ENCODE results near the gene CST1. TPM values are rescaled to one million over a fixed set of nuclear protein-coding genes. Genes with fewer than 3 reads are reported as not detected.
"Not testable (repeated sequence)": the region's sequence is repeated elsewhere in the genome, so short reads cannot be mapped to it uniquely, and the experiment has no call there.

Gene CST1
- total RNA-seq, 4 donors from 2014 or later = not detected

GRCh38 chr20:23766531-23766930, 15.8 kb upstream of the CST1 start:
- DNase-seq (no peak), ATAC-seq (no peak)
- H3K4me1 ChIP-seq = no peaks in the 10 kb centered on the region
- H3K27ac ChIP-seq = no peak overlapping the region
- H3K4me3 ChIP-seq = no peak overlapping the region
- no peaks in the 10 kb centered on the region for H3K27me3 ChIP-seq
- no peaks in the 10 kb centered on the region for H3K9me3 ChIP-seq
- TF ChIP-seq CTCF (IDR thresholded peaks at IDR 0.05 in 4 of 5, conservative IDR thresholded peaks at IDR 0.05 in 1 of 5) = no peak
- no peak for TF ChIP-seq POLR2A (IDR thresholded peaks at IDR 0.05)
- H3K36me3 ChIP-seq = no peaks in the 10 kb centered on the region
- intact Hi-C loops (cut with DNase I; ENCODE audit: low total_unique reads) = no loop called here
- in situ Hi-C loops (cut with MboI; ENCODE audit: low sequenced_read_pairs in 4 of 4) = no loop called here

GRCh38 chr20:23765578-23765977, 14.8 kb upstream of the CST1 start:
- Histone ChIP-seq H3K27ac (no peak overlapping the region), H3K27me3 (no peaks in the 10 kb centered on the region), H3K4me1 (no peaks in the 10 kb centered on the region), H3K36me3 (no peaks in the 10 kb centered on the region), H3K9me3 (no peaks in the 10 kb centered on the region), H3K4me3 (no peak overlapping the region)
- no peak for ATAC-seq
- in situ Hi-C loops (cut with MboI; ENCODE audit: low sequenced_read_pairs in 4 of 4) = no loop called here
- no peak for DNase-seq
- intact Hi-C loops (cut with DNase I; ENCODE audit: low total_unique reads) = no loop called here
- TF ChIP-seq POLR2A (IDR thresholded peaks at IDR 0.05) (no peak), CTCF (IDR thresholded peaks at IDR 0.05 in 4 of 5, conservative IDR thresholded peaks at IDR 0.05 in 1 of 5) (no peak)

DNA sequence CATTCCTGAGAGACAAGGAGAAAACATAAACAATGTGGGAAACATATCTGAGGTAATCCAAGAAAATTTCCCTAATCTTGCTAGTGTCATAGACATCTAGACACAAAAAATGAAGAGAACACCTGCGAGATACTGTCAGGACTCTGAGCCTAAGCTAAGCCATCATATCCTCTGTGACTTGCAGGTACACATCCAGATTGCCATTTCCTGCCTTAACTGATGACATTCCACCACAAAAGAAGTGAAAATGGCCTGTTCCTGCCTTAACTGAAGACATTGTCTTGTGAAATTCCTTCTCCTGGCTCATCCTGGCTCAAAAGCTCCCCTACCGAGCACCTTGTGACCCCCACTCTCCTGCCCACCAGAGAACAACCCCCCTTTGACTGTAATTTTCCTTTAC, 13.9 kb upstream of the CST1 start:
- ATAC-seq; H3K4me1 ChIP-seq; intact Hi-C loops (cut with DNase I; ENCODE audit: low total_unique reads): not testable (repeated sequence)

GRCh38 chr20:23763345-23763744, 12.6 kb upstream of the CST1 start:
- Histone ChIP-seq H3K27ac (no peak overlapping the region), H3K9me3 (no peaks in the 10 kb centered on the region), H3K36me3 (no peaks in the 10 kb centered on the region), H3K27me3 (no peaks in the 10 kb centered on the region), H3K4me1 (no peaks in the 10 kb centered on the region), H3K4me3 (no peak overlapping the region)
- no peak for ATAC-seq
- intact Hi-C loops (cut with DNase I; ENCODE audit: low total_unique reads) = no loop called here
- no peak for DNase-seq
- in situ Hi-C loops (cut with MboI; ENCODE audit: low sequenced_read_pairs in 4 of 4) = no loop called here
- TF ChIP-seq CTCF (IDR thresholded peaks at IDR 0.05 in 4 of 5, conservative IDR thresholded peaks at IDR 0.05 in 1 of 5) = no peak
- no peak for TF ChIP-seq POLR2A (IDR thresholded peaks at IDR 0.05)

More for the DNA sequence above, 13.9 kb upstream of the CST1 start:
- H3K9me3 ChIP-seq; H3K27ac ChIP-seq; H3K36me3 ChIP-seq; H3K27me3 ChIP-seq; in situ Hi-C loops (cut with MboI; ENCODE audit: low sequenced_read_pairs in 4 of 4); DNase-seq; H3K4me3 ChIP-seq: not testable (repeated sequence)

DNA sequence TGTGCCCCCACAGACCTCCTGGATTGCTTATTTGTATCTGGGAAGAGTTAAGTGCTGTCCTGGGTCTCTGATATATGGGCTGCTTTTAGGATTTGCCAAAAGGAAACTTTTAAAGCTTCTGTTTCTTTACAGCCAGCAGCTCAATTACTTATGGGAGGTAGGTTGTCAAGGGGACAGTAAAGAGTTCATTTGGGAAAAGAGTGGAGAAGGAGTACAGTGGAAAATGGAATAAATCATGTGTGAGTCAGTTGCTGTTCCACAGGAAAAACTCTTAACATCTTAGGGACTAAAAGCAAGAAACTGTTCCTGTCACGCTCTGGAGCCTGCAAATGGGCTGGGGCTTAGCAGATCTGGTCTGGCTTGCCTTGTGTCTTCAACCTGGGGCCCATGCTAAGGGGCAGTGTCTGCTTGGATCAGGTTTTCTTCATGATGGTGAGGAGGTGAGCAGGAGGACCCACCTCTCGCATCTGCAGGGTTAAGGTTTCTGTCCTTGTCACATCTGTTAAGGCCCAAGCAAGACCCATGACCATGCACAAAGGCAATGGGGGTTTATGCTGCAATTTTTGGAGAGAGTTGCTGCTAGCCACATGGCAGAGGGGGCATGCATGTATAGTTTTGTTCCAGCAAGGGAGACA, 8.7 kb upstream of the CST1 start:
- TF ChIP-seq CTCF (IDR thresholded peaks at IDR 0.05 in 4 of 5, conservative IDR thresholded peaks at IDR 0.05 in 1 of 5) = no peak
- TF ChIP-seq POLR2A (IDR thresholded peaks at IDR 0.05) = no peak
- DNase-seq (no peak), ATAC-seq (no peak)
- intact Hi-C loops (cut with DNase I; ENCODE audit: low total_unique reads) = no loop called here
- no peaks in the 10 kb centered on the region for H3K36me3 ChIP-seq
- no peaks in the 10 kb centered on the region for H3K27me3 ChIP-seq
- in situ Hi-C loops (cut with MboI; ENCODE audit: low sequenced_read_pairs in 4 of 4) = no loop called here
- H3K4me3 ChIP-seq = no peak overlapping the region
- H3K4me1 ChIP-seq = no peaks in the 10 kb centered on the region
- H3K9me3 ChIP-seq = no peaks in the 10 kb centered on the region
- no peak overlapping the region for H3K27ac ChIP-seq

- ATAC-seq; H3K27ac ChIP-seq; intact Hi-C loops (cut with DNase I; ENCODE audit: low total_unique reads); in situ Hi-C loops (cut with MboI; ENCODE audit: low sequenced_read_pairs in 4 of 4); H3K36me3 ChIP-seq; H3K4me3 ChIP-seq; H3K4me1 ChIP-seq; DNase-seq; H3K9me3 ChIP-seq; H3K27me3 ChIP-seq: not testable (repeated sequence)
These were observed 6.1 kb upstream of the CST1 start for GRCh38 chr20:23756792-23757191.

- H3K9me3 ChIP-seq; intact Hi-C loops (cut with DNase I; ENCODE audit: low total_unique reads); H3K4me3 ChIP-seq; DNase-seq; ATAC-seq; in situ Hi-C loops (cut with MboI; ENCODE audit: low sequenced_read_pairs in 4 of 4); H3K27me3 ChIP-seq; H3K4me1 ChIP-seq; H3K27ac ChIP-seq; H3K36me3 ChIP-seq: not testable (repeated sequence)
These were observed 4.4 kb upstream of the CST1 start for GRCh38 chr20:23755131-23755611.
